GM23338 (cell line): ENCODE measurements around the gene SYCE1L. TPM values are rescaled to one million over a fixed set of nuclear protein-coding genes. Genes with fewer than 3 reads are reported as not detected.

Experiments
- ATAC-seq: fragments of 200-7000 bp; cut with Tn5 transposase; 3 replicates; pipeline ENCODE4 v1.9.1; 2020
- DNase-seq: peaks from one replicate; pipeline ENCODE4 v3.0.0-alpha.2; 2015; ENCODE audit warnings: low spot score
- H2AFZ ChIP-seq: fragments of 200-600 bp; sonication (generic); 2 replicates; pipeline ENCODE4 v1.8.0; 2016; ENCODE audit warnings: antibody characterized with exemption, mild to moderate bottlenecking, moderate library complexity
- H3F3A ChIP-seq: fragments of 200-600 bp; sonication (generic); replicated peaks from 2 replicates; pipeline ENCODE4 v1.8.0; 2017; ENCODE audit warnings: antibody characterized with exemption, mixed run types, low read depth
- H3K27ac ChIP-seq: fragments of 200-600 bp; sonication (generic); 2 replicates; pipeline ENCODE4 v1.6.1; 2016; ENCODE audit warnings: low read depth
- H3K27me3 ChIP-seq: fragments of 200-600 bp; sonication (generic); 2 replicates; pipeline ENCODE4 v1.8.0; 2016; ENCODE audit warnings: mild to moderate bottlenecking, mixed run types, moderate library complexity; ENCODE audit not compliant: insufficient read depth
- H3K36me3 ChIP-seq: fragments of 200-600 bp; sonication (generic); 2 replicates; pipeline ENCODE4 v1.8.0; 2016; ENCODE audit warnings: mild to moderate bottlenecking; ENCODE audit not compliant: insufficient read depth
- H3K4me1 ChIP-seq: fragments of 200-600 bp; sonication (generic); 2 replicates; pipeline ENCODE4 v1.8.0; 2016; ENCODE audit warnings: mild to moderate bottlenecking, moderate library complexity; ENCODE audit not compliant: insufficient read depth
- H3K4me2 ChIP-seq: fragments of 200-600 bp; sonication (generic); 2 replicates; pipeline ENCODE4 v1.7.1; 2017; ENCODE audit warnings: mixed run types
- H3K4me3 ChIP-seq: fragments of 200-600 bp; sonication (generic); 2 replicates; pipeline ENCODE4 v1.6.1; 2016; ENCODE audit warnings: mixed run types
- H3K79me2 ChIP-seq: fragments of 200-600 bp; sonication (generic); replicated peaks from 2 replicates; pipeline ENCODE4 v1.8.0; 2017; ENCODE audit warnings: mild to moderate bottlenecking; ENCODE audit not compliant: insufficient read depth
- H3K9me2 ChIP-seq: fragments of 200-600 bp; sonication (generic); 2 replicates; pipeline ENCODE4 v1.8.0; 2017; ENCODE audit not compliant: insufficient read depth
- H4K20me1 ChIP-seq: fragments of 200-600 bp; sonication (generic); replicated peaks from 2 replicates; pipeline ENCODE4 v1.8.0; 2017; ENCODE audit warnings: mild to moderate bottlenecking; ENCODE audit not compliant: insufficient read depth
- H3K27ac Mint-ChIP-seq: 2 replicates; pipeline ENCODE4 v1.8.0; 2020; ENCODE audit warnings: inconsistent platforms, mild to moderate bottlenecking, moderate library complexity, mixed read lengths
- H3K27me3 Mint-ChIP-seq: 3 replicates; pipeline ENCODE4 v1.8.0; 2022; ENCODE audit warnings: low read depth, mild to moderate bottlenecking, moderate library complexity, mixed read lengths, inconsistent platforms; ENCODE audit not compliant: insufficient read depth, poor library complexity
- H3K36me3 Mint-ChIP-seq: 3 replicates; pipeline ENCODE4 v1.8.0; 2021; ENCODE audit warnings: low read depth, mild to moderate bottlenecking, inconsistent platforms, moderate library complexity, mixed read lengths
- H3K4me1 Mint-ChIP-seq: 3 replicates; pipeline ENCODE4 v1.8.0; 2020; ENCODE audit warnings: mild to moderate bottlenecking, inconsistent platforms, mixed read lengths
- H3K4me3 Mint-ChIP-seq: 3 replicates; pipeline ENCODE4 v1.8.0; 2021; ENCODE audit warnings: moderate library complexity, mild to moderate bottlenecking, inconsistent platforms, mixed read lengths
- H3K9me3 Mint-ChIP-seq: 3 replicates; pipeline ENCODE4 v1.8.0; 2020; ENCODE audit warnings: moderate library complexity, mild to moderate bottlenecking, inconsistent platforms, mixed read lengths
- CTCF ChIP-seq, 2 experiments: fragments of 200-600 bp in 1 of 2; sonication (generic) in 1 of 2; conservative IDR thresholded peaks; 2 replicates each; pipeline versions ENCODE4 v1.5.1 to v1.6.1; 2016 to 2017; ENCODE audit warnings: antibody characterized with exemption in 2 of 2, low read depth in 2 of 2, mild to moderate bottlenecking in 2 of 2, moderate library complexity in 1 of 2
- EZH2phosphoT487 ChIP-seq: fragments of 200-600 bp; sonication (generic); IDR thresholded peaks from one replicate; pipeline ENCODE4 v1.8.1; 2018; ENCODE audit warnings: antibody characterized with exemption; ENCODE audit not compliant: unreplicated experiment
- JUNB ChIP-seq: IDR thresholded peaks from one replicate; pipeline ENCODE4 v1.6.1; 2016; ENCODE audit warnings: antibody characterized with exemption; ENCODE audit not compliant: unreplicated experiment
- NANOG ChIP-seq: IDR thresholded peaks from 2 replicates; pipeline ENCODE4 v1.6.1; 2016; ENCODE audit warnings: antibody characterized with exemption, borderline replicate concordance
- POLR2AphosphoS5 ChIP-seq: IDR thresholded peaks from 2 replicates; pipeline ENCODE4 v1.6.1; 2016; ENCODE audit warnings: antibody characterized with exemption, low read depth
- STAT1 ChIP-seq: IDR thresholded peaks from one replicate; pipeline ENCODE4 v1.6.1; 2016; ENCODE audit warnings: antibody characterized with exemption; ENCODE audit not compliant: unreplicated experiment
- ZNF114 ChIP-seq: fragments of 250-450 bp; sonication (Bioruptor Pico); IDR thresholded peaks from 2 replicates; pipeline ENCODE4 v1.5.0; 2020; ENCODE audit warnings: mild to moderate bottlenecking, moderate library complexity
- ZNF462 ChIP-seq: fragments of 250-450 bp; sonication (Bioruptor Pico); IDR thresholded peaks from 2 replicates; pipeline ENCODE4 v1.5.0; 2020; ENCODE audit warnings: mild to moderate bottlenecking, moderate library complexity
- polyA plus RNA-seq: library from polyadenylated mRNA; unstranded; fragments of >200 nt; fragmentation: Nextera tagmentation; extraction: Ambion mirVana; gene quantifications from 2 replicates; pipeline ENCODE4 v1.2.1, GENCODE V29; 2016
- total RNA-seq: library from RNA; depleted of rRNA; stranded (reverse); fragments of >200 nt; shearing (Covaris generic); gene quantifications from 2 replicates; pipeline ENCODE4 v1.2.3, GENCODE V29; 2014

The SYCE1L gene
- total and polyA plus RNA-seq, 2 experiments from 2014 or later, result 3.9 to 5.9 TPM

GRCh38 chr16:77227745-77228144, 28.5 kb downstream of the SYCE1L start:
- no peaks in the 10 kb centered on the region for H3F3A ChIP-seq
- TF ChIP-seq NANOG, result no peak
- TF ChIP-seq POLR2AphosphoS5, result no peak
- TF ChIP-seq CTCF (conservative IDR thresholded peaks at IDR 0.05; ENCODE audit: low read depth in 2 of 2), result no peak
- TF ChIP-seq EZH2phosphoT487, result no peak
- no peak for TF ChIP-seq ZNF114 (CRISPR knock-in tag)
- TF ChIP-seq STAT1, result no peak
- TF ChIP-seq ZNF462 (CRISPR knock-in tag), result no peak
- no peak for TF ChIP-seq JUNB
- Mint-ChIP-seq H3K36me3 (no peaks in the 10 kb centered on the region; the same call in 2 of the 3 replicates), H3K27me3 (peaks cover 3% of the 10 kb centered on the region), H3K9me3 (no peaks in the 10 kb centered on the region), H3K4me3 (no peak overlapping the region), H3K27ac (no peak overlapping the region), H3K4me1 (peaks cover 17% of the 10 kb centered on the region; the same call in 2 of the 3 replicates)
- H3K4me2 ChIP-seq, result no peak overlapping the region
- peaks cover 6% of the 10 kb centered on the region for H3K4me1 ChIP-seq
- no peaks in the 10 kb centered on the region for H3K36me3 ChIP-seq
- H3K27ac ChIP-seq, result no peak overlapping the region
- H4K20me1 ChIP-seq, result no peaks in the 10 kb centered on the region
- H2AFZ ChIP-seq, result no peak overlapping the region
- no peaks in the 10 kb centered on the region for H3K79me2 ChIP-seq
- DNase-seq (no peak), ATAC-seq (no peak)
- no peak overlapping the region for H3K4me3 ChIP-seq
- H3K27me3 ChIP-seq, result no peaks in the 10 kb centered on the region
- no peaks in the 10 kb centered on the region for H3K9me2 ChIP-seq
